ENCODE measurements around the gene ADCY9. TPM values are rescaled to one million over a fixed set of nuclear protein-coding genes. Genes with fewer than 3 reads are reported as not detected.
"Not testable (repeated sequence)": the region's sequence is repeated elsewhere in the genome, so short reads cannot be mapped to it uniquely, and the experiment has no call there.

ADCY9 gene
- total RNA-seq, 1 experiment from 2014 or later: 7.0 TPM

- BruUV-seq (replicated peaks): no TSS peak
- H3K9me3 ChIP-seq (ENCODE audit: low read depth, low read length, poor library complexity, severe bottlenecking): no peaks in the 10 kb centered on the region
- H3K36me3 ChIP-seq (ENCODE audit: insufficient read depth, low read length, poor library complexity, severe bottlenecking): no peaks in the 10 kb centered on the region
- H3K27ac ChIP-seq (ENCODE audit: low read depth, low read length, poor library complexity, severe bottlenecking): peak overlapping the region; percentile 76
- intact Hi-C loops (cut with micrococcal nuclease; ENCODE audit: unreplicated experiment): no loop called here
- no peak overlapping the region for H3K4me3 ChIP-seq (ENCODE audit: low read depth, low read length, poor library complexity, severe bottlenecking)
- peaks cover 37% of the 10 kb centered on the region for H3K4me1 ChIP-seq (ENCODE audit: insufficient read depth, low read length, poor library complexity, severe bottlenecking)
- CTCF ChIA-PET: interaction anchor here (0.7 kb wide), 2 partner anchors 36 to 236 kb away, joined by 4 to 5 read pairs; no protein-coding TSS in a partner anchor
- TF ChIP-seq EZH2 (IDR thresholded peaks at IDR 0.05; ENCODE audit: borderline replicate concordance, low read depth, low read length, poor library complexity, severe bottlenecking) (no peak), CTCF (conservative IDR thresholded peaks at IDR 0.05; ENCODE audit: low read depth, low read length) (no peak)
- POLR2A ChIA-PET (ENCODE audit: low non-redundant PET): no interaction called here
- no peaks in the 10 kb centered on the region for H3K27me3 ChIP-seq (replicated peaks; ENCODE audit: insufficient read depth, low read depth, low read length, poor library complexity)
- DNase-seq (ENCODE audit: low spot score): peak; percentile 96
These were observed 170.3 kb downstream of the ADCY9 start for GRCh38 chr16:3945751-3946603.

- intact Hi-C loops (cut with micrococcal nuclease; ENCODE audit: unreplicated experiment): not testable (repeated sequence)
These were observed 171.8 kb downstream of the ADCY9 start for GRCh38 chr16:3944457-3944856.

GRCh38 chr16:3942146-3942545 lies 174.1 kb downstream of the ADCY9 start:
- intact Hi-C loops (cut with micrococcal nuclease; ENCODE audit: unreplicated experiment); CTCF ChIA-PET: not testable (repeated sequence)

More at GRCh38 chr16:3944457-3944856, 171.8 kb downstream of the ADCY9 start:
- H3K27ac ChIP-seq (ENCODE audit: low read depth, low read length, poor library complexity, severe bottlenecking); DNase-seq (ENCODE audit: low spot score); H3K4me3 ChIP-seq (ENCODE audit: low read depth, low read length, poor library complexity, severe bottlenecking); H3K9me3 ChIP-seq (ENCODE audit: low read depth, low read length, poor library complexity, severe bottlenecking); H3K36me3 ChIP-seq (ENCODE audit: insufficient read depth, low read length, poor library complexity, severe bottlenecking); H3K27me3 ChIP-seq (replicated peaks; ENCODE audit: insufficient read depth, low read depth, low read length, poor library complexity); CTCF ChIA-PET; BruUV-seq (replicated peaks): not testable (repeated sequence)
- POLR2A ChIA-PET (ENCODE audit: low non-redundant PET): interaction anchor here (0.6 kb wide), 1 partner anchor 543 kb away, joined by 3 read pairs; no protein-coding TSS in a partner anchor
- peaks cover 23% of the 10 kb centered on the region for H3K4me1 ChIP-seq (ENCODE audit: insufficient read depth, low read length, poor library complexity, severe bottlenecking)

GRCh38 chr16:3938843-3939624 lies 177.2 kb downstream of the ADCY9 start:
- intact Hi-C loops (cut with micrococcal nuclease; ENCODE audit: unreplicated experiment): loop anchor here (5.0 kb wide), 1 partner anchor 313 kb away; no protein-coding TSS in a partner anchor
- peak overlapping the region; percentile 47 for H3K4me3 ChIP-seq (ENCODE audit: low read depth, low read length, poor library complexity, severe bottlenecking)
- ChIA-PET CTCF (interaction anchor here (0.5 to 1.3 kb wide), 8 partner anchors 14 to 344 kb away, joined by 3 to 15 read pairs (median 4); no protein-coding TSS in a partner anchor), POLR2A (ENCODE audit: low non-redundant PET) (interaction anchor here (0.5 kb wide), 1 partner anchor 101 kb away, joined by 5 read pairs; no protein-coding TSS in a partner anchor)
- no peaks in the 10 kb centered on the region for H3K27me3 ChIP-seq (replicated peaks; ENCODE audit: insufficient read depth, low read depth, low read length, poor library complexity)
- no peak for TF ChIP-seq EZH2 (IDR thresholded peaks at IDR 0.05; ENCODE audit: borderline replicate concordance, low read depth, low read length, poor library complexity, severe bottlenecking)
- TF ChIP-seq CTCF (conservative IDR thresholded peaks at IDR 0.05; ENCODE audit: low read depth, low read length): peak; percentile 97
- BruUV-seq (replicated peaks): no TSS peak
- H3K4me1 ChIP-seq (ENCODE audit: insufficient read depth, low read length, poor library complexity, severe bottlenecking): no peaks in the 10 kb centered on the region
- peak; percentile 81 for DNase-seq (ENCODE audit: low spot score)
- H3K27ac ChIP-seq (ENCODE audit: low read depth, low read length, poor library complexity, severe bottlenecking): no peak overlapping the region
- no peaks in the 10 kb centered on the region for H3K9me3 ChIP-seq (ENCODE audit: low read depth, low read length, poor library complexity, severe bottlenecking)
- H3K36me3 ChIP-seq (ENCODE audit: insufficient read depth, low read length, poor library complexity, severe bottlenecking): no peaks in the 10 kb centered on the region

More at GRCh38 chr16:3942146-3942545, 174.1 kb downstream of the ADCY9 start:
- H3K27ac ChIP-seq (ENCODE audit: low read depth, low read length, poor library complexity, severe bottlenecking); H3K36me3 ChIP-seq (ENCODE audit: insufficient read depth, low read length, poor library complexity, severe bottlenecking); H3K9me3 ChIP-seq (ENCODE audit: low read depth, low read length, poor library complexity, severe bottlenecking); POLR2A ChIA-PET (ENCODE audit: low non-redundant PET); H3K4me3 ChIP-seq (ENCODE audit: low read depth, low read length, poor library complexity, severe bottlenecking); BruUV-seq (replicated peaks); DNase-seq (ENCODE audit: low spot score); H3K27me3 ChIP-seq (replicated peaks; ENCODE audit: insufficient read depth, low read depth, low read length, poor library complexity): not testable (repeated sequence)
- peaks cover 20% of the 10 kb centered on the region for H3K4me1 ChIP-seq (ENCODE audit: insufficient read depth, low read length, poor library complexity, severe bottlenecking)

Measured in A673 (cell line).